Activated naive CD4-positive, alpha-beta T cell treated with anti-CD3 and anti-CD28 coated beads for 36 hours (primary cell): Measurements from ENCODE around the gene PITPNM2. TPM values are rescaled to one million over a fixed set of nuclear protein-coding genes. Genes with fewer than 3 reads are reported as not detected.

Experiments
- CTCF ChIA-PET: fragments of 350-600 bp; sonication (Branson Sonifier 250); formaldehyde crosslinking; loops from one replicate; lab custom pipeline; 2021; ENCODE audit warnings: antibody characterized with exemption; lab: Charles Lee
- DNase-seq: peaks from one replicate; pipeline ENCODE4 v3.0.0-alpha.2; 2020
- H3K27ac Mint-ChIP-seq: one replicate; pipeline ENCODE4 v1.8.0; 2021; ENCODE audit warnings: mild to moderate bottlenecking, mixed read lengths
- H3K27me3 Mint-ChIP-seq: one replicate; pipeline ENCODE4 v1.8.0; 2021; ENCODE audit warnings: low read depth, mixed read lengths
- H3K36me3 Mint-ChIP-seq: one replicate; pipeline ENCODE4 v1.8.0; 2021; ENCODE audit warnings: low read depth, mixed read lengths
- H3K4me1 Mint-ChIP-seq: one replicate; pipeline ENCODE4 v1.8.0; 2021; ENCODE audit warnings: low read depth, mixed read lengths
- H3K4me3 Mint-ChIP-seq: one replicate; pipeline ENCODE4 v1.8.0; 2021; ENCODE audit warnings: mild to moderate bottlenecking, moderate library complexity, mixed read lengths
- H3K9me3 Mint-ChIP-seq: one replicate; pipeline ENCODE4 v1.8.0; 2021; ENCODE audit warnings: mixed read lengths
- intact Hi-C: fragments of 100-400 bp; cut with micrococcal nuclease; formaldehyde crosslinking; loops from one replicate; pipeline ENCODE4 v1.15.1; 2023
- total RNA-seq, 2 experiments: library from RNA; stranded (reverse); gene quantifications; one replicate each; pipeline ENCODE4 v1.2.3, GENCODE V29; 2021

Gene PITPNM2
- total RNA-seq, 2 experiments from 2014 or later: 15.4 TPM

DNA sequence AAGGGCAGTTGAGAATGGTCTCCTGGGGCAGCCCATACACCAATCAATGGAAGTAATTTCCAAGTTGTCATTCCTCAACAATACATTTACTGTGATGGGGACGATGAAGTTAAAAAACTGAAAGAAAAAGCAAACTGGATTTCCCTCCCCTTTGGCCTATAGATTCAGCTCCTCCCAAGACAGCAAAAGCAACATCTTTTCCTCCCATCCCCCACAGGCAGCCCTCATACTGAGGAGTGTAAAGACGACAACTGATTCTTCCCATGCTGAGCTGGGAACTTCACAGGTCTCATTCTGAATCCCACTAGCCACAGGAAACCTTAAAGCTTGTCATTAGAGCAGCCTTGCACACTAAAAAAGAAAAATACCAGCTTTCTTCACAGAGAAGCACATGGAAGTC is 48.5 kb downstream of the PITPNM2 start:
- no peaks in the 10 kb centered on the region for H3K36me3 Mint-ChIP-seq
- no peak overlapping the region for H3K4me3 Mint-ChIP-seq
- peaks cover 42% of the 10 kb centered on the region for H3K4me1 Mint-ChIP-seq
- CTCF ChIA-PET: interaction anchor here (0.8 to 1.4 kb wide), 3 partner anchors 27 to 136 kb away, joined by 3 to 4 read pairs (median 3); no protein-coding TSS in a partner anchor
- intact Hi-C loops: no loop called here
- no peaks in the 10 kb centered on the region for H3K27me3 Mint-ChIP-seq
- H3K9me3 Mint-ChIP-seq: no peaks in the 10 kb centered on the region
- peak; percentile 56 for DNase-seq
- H3K27ac Mint-ChIP-seq: peak overlapping the region; percentile 25

DNA sequence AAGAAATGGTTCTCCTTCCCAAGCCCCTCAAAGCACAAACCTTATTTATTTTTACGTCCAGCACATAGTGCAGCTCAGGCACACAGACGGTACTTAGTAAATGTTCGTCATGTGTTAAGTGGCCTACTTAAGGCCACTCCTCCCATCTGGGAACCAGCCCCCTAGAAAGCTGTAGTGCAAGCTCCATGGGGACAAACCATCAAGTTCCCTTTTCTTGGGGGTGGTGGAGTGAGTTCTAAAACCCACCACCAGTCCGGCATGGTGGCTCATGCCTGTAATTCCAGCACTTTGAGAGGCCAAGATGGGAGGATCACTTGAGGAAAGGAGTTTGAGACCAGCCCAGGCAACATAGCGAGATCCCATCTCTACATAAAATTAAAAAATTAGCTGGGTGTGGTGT is 49.4 kb downstream of the PITPNM2 start:
- no peak for DNase-seq
- H3K36me3 Mint-ChIP-seq: no peaks in the 10 kb centered on the region
- no peak overlapping the region for H3K27ac Mint-ChIP-seq
- peaks cover 34% of the 10 kb centered on the region for H3K4me1 Mint-ChIP-seq
- H3K4me3 Mint-ChIP-seq: no peak overlapping the region
- no peaks in the 10 kb centered on the region for H3K9me3 Mint-ChIP-seq
- H3K27me3 Mint-ChIP-seq: no peaks in the 10 kb centered on the region
- CTCF ChIA-PET: interaction anchor here (1.0 to 1.4 kb wide), 2 partner anchors 26 to 58 kb away, joined by 3 to 4 read pairs; no protein-coding TSS in a partner anchor
- intact Hi-C loops: no loop called here

Other genes with a start within 250 kb of the PITPNM2 start
- gene ABCB9, start 184.6 kb downstream of the PITPNM2 start, total RNA-seq: 1 to 10 TPM; 5.1 to 5.9 TPM
- 10 to 100 TPM; 26.8 to 27.7 TPM for gene OGFOD2, start 175.8 kb downstream of the PITPNM2 start, total RNA-seq
- gene ARL6IP4, start 170.4 kb downstream of the PITPNM2 start, total RNA-seq: 100 to 1,000 TPM; 159 to 177 TPM
- gene MPHOSPH9, start 82.1 kb upstream of the PITPNM2 start, total RNA-seq: 100 to 1,000 TPM; 111 to 114 TPM
- gene MTRFR, start 82.3 kb upstream of the PITPNM2 start, total RNA-seq: 10 to 100 TPM; 27.7 to 27.8 TPM
- 10 to 100 TPM; 64.7 to 67.5 TPM for gene CDK2AP1, start 120.8 kb upstream of the PITPNM2 start, total RNA-seq
- 10 to 100 TPM; 40.4 to 43.0 TPM for gene SBNO1, start 213.8 kb upstream of the PITPNM2 start, total RNA-seq
- 10 to 100 TPM; 54.0 to 55.1 TPM for gene KMT5A, start 233.0 kb upstream of the PITPNM2 start, total RNA-seq